DMS79 treated with DMSO at 0.1 percent for 48 hours (cell line): ENCODE results near the gene RAB29.

Experiments used
- DNase-seq: peaks from one replicate; lab custom pipeline; 2025; lab: John Stamatoyannopoulos, UW

The RAB29 gene

DNA sequence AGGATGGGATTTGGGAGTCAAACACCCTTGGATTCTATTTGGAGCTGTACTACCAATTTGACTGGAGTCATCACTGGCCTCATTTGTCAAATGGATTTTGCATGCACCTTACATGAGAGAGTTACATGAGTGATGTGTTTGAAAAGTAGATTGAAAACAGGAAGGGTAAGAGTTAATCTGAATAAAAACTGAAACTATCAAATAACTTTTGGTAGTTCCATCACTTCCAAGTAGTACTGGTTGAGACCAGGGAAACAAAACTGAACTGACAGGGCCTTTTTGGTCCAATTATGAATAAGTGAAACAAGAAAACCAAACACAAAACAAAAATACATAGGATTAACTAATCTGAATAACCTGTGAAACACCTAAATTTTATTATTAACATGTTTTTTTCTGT, 55.5 kb downstream of the RAB29 start:
- DNase-seq = no peak

DNA sequence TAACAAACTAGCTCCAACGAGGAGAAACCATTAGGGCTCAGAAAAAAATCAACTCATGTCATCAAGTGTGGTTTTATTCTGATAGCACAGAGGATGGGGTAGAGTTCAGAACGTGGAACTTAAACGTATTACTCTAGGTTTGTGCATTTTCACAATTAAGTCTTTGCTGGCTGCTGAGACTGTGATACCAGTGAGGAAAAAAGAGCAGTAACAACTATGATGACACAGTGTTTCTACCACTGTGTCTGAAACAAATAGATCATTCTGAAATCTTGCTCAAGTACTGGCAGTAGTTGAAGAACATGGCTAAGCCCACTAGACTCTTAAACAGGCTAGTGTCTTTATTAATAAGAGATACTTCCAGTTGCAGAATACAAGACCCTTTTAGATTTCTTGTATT, 56.3 kb downstream of the RAB29 start:
- DNase-seq = no peak
